Brain pericyte (primary cell): ENCODE data around the gene SFXN5.
"Not testable (repeated sequence)": the region's sequence is repeated elsewhere in the genome, so short reads cannot be mapped to it uniquely, and the experiment has no call there.

ENCODE experiments used
- DNase-seq: peaks from one replicate; pipeline ENCODE4 v3.0.0-alpha.2; 2012; ENCODE audit warnings: low read depth, low spot score

Gene SFXN5

GRCh38 chr2:72923833-72924352 is 147.6 kb downstream of the SFXN5 start:
- DNase-seq = no peak

GRCh38 chr2:72921853-72922252 is 149.7 kb downstream of the SFXN5 start:
- DNase-seq = no peak

GRCh38 chr2:72921088-72921851 is 150.2 kb downstream of the SFXN5 start:
- no peak for DNase-seq

DNA sequence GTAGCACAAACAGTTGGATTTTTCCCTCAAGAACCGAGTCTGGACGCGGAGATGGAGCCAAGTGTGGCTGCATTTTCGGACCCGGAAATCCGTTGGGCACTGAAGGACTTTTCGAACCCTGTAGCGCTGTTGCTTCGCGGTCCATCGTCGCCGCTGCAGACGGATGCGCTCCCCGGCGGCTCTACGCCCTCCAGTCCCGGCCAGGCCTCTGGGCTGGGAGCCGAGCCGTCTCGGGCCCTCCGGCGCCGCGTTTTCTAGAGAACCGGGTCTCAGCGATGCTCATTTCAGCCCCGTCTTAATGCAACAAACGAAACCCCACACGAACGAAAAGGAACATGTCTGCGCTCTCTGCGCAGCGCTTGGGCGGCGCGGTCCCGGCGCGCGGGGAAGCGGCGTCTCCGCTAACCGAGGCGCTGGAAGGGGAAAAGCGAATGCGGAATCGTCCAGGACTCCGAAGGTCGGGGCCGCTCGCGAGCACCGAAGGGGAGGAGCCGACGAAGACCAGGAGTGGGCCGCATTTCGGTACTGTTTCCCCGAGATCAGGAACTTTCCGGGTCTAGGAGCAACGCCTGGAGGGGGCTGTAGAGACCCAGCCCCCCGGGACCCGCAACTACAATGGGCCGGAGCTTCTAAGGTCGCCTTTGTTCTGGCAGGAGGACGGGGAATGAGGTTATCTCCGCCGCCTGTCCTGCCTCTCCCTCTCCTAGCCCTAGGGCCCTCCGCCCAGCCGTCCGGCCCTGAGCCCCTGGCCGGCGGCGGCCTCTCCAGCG is 151.0 kb downstream of the SFXN5 start:
- no peak for DNase-seq

GRCh38 chr2:72919414-72920317 is 151.8 kb downstream of the SFXN5 start:
- no peak for DNase-seq

GRCh38 chr2:72917877-72918553 is 153.5 kb downstream of the SFXN5 start:
- no peak for DNase-seq

DNA sequence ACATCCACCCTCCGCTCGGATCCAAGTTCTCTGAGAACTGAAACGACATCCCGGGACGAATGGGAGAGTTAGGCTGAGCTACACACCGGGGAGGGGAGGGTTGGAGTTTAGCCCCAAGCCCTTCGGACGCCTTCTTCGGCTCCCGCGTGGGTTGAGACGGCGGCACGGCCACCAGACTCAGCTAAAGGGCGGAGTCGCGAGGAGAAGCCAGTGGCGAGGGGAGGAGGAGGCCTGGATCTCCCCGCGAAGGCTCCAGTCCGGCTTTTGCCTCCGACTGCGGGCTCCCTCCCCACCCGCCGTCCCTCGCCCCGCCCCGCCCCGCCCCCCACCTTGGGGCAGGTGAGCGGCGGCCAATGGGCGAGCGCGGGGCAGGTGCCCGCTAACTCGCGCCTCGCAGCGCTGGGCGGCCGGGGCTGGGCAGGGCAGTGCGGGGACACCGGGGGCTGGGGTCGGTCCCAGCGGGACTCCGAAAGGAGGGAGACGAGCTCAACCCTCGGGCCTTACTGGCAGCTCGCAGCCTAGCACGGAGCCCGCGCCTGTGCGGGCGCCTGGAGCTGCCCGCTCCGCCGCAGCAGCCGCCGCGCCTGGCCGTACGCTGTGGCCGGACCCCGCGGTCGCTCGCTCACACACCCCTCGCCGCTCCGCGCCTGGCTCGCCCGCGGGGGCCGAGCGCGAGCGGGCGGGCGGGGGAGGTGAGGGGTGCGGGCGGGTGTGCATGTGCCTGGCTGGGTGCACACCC is 154.2 kb downstream of the SFXN5 start, which contains the start of gene EMX1:
EMX1 (plus strand) TSS at position 382 of the 739 bp plus-strand sequence; CDS start at position 716, 334 bp downstream.
- no peak for DNase-seq

- no peak for DNase-seq
Measured at GRCh38 chr2:72916743-72917137, 154.8 kb downstream of the SFXN5 start.

DNA sequence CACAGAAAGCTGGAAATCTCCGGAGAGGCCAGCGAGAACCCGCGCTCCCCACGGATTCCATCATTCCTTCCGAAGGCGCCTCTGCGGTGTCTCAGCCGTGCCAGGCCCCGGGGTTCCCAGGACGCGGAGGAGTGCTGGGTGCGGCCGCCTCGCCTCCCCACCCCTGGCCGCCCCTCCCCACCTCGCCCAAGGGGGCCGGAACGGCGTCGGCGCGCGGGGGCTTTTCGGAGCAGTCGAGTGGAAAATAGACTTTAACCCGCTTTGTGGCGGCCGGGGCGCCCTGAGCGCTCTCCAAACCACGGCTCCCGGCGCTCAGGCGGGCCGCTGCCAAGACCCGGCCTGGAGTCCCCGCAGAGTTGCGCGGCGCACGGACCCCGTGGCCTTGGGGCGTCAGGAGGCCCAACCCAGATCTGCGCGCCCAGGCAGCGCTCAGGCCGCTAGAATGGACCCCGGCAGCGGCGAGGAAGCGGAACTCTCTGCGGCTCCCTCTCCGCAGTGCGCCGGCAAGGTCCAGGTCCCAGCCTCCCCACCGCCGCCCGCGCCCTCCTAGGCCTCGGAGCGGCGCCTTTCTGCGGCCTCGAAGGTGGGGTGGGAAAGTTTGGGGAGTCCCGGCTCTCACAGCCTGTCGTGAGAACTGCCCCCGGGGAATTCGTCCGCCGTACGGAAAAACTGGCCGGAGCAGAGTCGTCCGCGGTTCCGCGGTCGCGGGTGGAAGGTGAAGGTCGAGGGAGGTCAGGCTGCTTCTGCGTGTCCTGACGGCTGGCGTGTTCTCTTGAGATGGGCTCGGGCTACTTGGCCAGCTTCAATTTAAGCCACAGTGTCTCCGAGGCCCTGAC is 155.4 kb downstream of the SFXN5 start:
- DNase-seq = no peak

GRCh38 chr2:72915320-72915906 is 156.1 kb downstream of the SFXN5 start:
- DNase-seq = no peak

DNA sequence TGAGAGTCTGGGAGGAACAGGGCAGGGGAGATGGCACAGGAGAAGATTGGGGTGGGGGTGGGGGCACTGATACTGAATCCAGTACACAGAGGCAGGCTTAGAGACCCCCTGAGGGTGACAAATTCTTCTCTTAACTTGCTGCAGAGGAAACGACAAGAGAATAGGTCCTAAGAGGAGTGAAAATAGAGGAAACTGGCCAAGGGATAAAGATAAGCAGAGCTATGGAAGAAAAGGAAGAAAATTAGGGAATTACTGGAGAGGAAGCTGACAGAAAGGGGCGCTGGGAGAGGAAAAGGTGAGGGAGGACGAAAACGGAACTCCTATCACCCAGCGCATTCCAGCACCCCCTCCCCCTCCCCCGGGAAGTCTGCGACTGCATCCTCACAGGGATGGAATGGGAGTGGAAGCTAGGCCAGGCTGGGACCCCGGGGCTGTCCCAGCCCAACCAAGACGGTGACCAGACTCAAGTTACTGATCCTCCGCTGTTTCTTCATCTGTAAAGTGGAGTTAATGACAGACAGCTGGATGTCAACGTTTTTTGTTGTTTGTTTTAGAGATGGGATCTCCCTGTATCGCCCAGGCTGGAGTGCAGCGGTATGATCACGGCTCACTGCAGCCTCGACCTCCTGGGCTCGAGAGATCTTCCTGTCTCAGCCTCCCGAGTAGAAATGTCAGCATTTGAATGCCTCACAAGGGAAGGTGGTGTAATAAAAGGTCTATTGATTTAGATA is 156.8 kb downstream of the SFXN5 start:
- no peak for DNase-seq

DNA sequence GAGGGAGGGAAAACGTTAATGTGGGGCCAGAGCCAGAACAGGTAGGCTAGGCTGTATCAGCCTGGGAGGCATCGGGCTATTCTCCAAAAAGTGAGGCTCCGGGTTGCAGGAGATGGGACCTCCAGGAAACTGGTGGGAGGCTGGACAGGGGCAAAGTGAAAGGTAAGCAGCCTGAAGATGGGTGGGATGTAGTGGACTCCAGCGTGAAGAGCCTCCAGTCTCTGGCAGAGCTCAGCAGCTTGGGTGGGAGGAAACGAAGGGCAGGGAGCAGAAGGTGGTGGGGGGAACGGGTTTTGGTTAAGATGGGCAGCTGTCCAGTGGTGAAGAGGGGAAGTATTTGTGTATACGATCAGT is 157.3 kb downstream of the SFXN5 start:
- DNase-seq = no peak

- no peak for DNase-seq
Measured at GRCh38 chr2:72913486-72914205, 157.9 kb downstream of the SFXN5 start.

DNA sequence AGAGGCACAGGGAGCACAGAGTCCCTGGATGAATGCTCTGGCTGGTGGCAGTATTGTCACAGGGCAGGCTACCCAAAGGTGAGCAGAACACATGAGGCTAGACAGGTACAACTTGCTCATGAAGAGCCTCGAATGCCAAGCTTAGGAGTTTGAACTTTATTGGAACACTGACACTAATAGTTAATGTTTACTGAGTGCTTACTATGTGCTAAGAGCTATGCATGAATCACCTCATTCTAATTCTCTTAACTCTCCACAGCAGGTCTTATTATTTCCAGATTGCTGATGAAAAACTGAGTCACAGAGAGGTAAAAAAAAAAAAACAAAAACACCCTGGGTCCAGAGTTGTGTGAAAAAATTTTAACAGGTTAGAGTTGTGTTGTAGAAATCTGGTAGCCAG is 160.3 kb downstream of the SFXN5 start:
- no peak for DNase-seq

- DNase-seq = no peak
Measured at GRCh38 chr2:72908741-72909140, 162.8 kb downstream of the SFXN5 start.

DNA sequence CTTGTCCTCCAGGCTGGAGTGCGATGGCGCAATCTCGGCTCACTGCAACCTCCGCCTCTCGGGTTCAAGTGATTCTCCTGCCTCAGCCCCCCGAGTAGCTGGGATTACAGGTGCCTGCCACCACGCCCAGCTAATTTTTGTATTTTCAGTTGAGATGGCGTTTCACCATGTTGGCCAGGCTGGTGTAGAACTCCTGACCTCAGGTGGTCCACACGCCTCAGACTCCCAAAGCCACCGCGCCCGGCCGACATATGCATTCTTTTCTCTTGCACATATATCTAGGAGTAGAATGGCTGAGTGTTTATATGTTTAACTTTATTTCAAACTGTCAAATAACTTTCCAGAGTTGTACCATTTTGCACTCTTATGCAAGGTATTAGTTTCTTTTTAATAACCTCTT is 164.1 kb downstream of the SFXN5 start:
- not testable (repeated sequence) for DNase-seq

GRCh38 chr2:72901426-72901825 is 170.1 kb downstream of the SFXN5 start:
- DNase-seq = no peak
